Tibial nerve (tissue), 4 donors: ENCODE measurements around the gene FMOD. TPM values are rescaled to one million over a fixed set of nuclear protein-coding genes. Genes with fewer than 3 reads are reported as not detected.

Experiments
- DNase-seq, 2 donors: peaks; one replicate each; pipeline ENCODE4 v3.0.0-alpha.2; 2019; ENCODE audit warnings: low spot score in 2 of 2
- H3K27ac ChIP-seq, 4 donors: fragments of 200-600 bp; sonication (generic) in 3 of 4; one replicate each; pipeline ENCODE4 v1.5.1; 2017 to 2019; ENCODE audit warnings: mild to moderate bottlenecking in 1 of 4
- H3K27me3 ChIP-seq, 2 donors: fragments of 200-600 bp; sonication (generic) in 1 of 2; one replicate each; pipeline versions ENCODE4 v1.5.1 to v1.6.0; 2017 to 2019
- H3K36me3 ChIP-seq, 3 donors: fragments of 200-600 bp; sonication (generic); one replicate each; pipeline ENCODE4 v1.5.1; 2018 to 2019
- H3K4me1 ChIP-seq, 4 donors: fragments of 200-600 bp; sonication (generic) in 3 of 4; one replicate each; pipeline ENCODE4 v1.5.1; 2017 to 2019
- H3K4me3 ChIP-seq, 4 donors: fragments of 200-600 bp; sonication (generic) in 3 of 4; one replicate each; pipeline ENCODE4 v1.5.1; 2017 to 2019; ENCODE audit warnings: mild to moderate bottlenecking in 1 of 4, moderate library complexity in 1 of 4
- H3K9me3 ChIP-seq, 4 donors: fragments of 200-600 bp; sonication (generic) in 3 of 4; one replicate each; pipeline ENCODE4 v1.5.1; 2017 to 2019
- CTCF ChIP-seq, 5 experiments: fragments of 200-600 bp in 3 of 5; fragments of 450-650 bp in 2 of 5; sonication (generic) in 3 of 5; IDR thresholded peaks; one replicate each; pipeline ENCODE4 v1.5.1; 2016 to 2019; ENCODE audit warnings: antibody characterized with exemption in 5 of 5, mild to moderate bottlenecking in 3 of 5, moderate library complexity in 2 of 5
- EP300 ChIP-seq, 2 donors: sonication (generic); formaldehyde crosslinking; IDR thresholded peaks; one replicate each; pipeline ENCODE4 v1.6.1; 2017; ENCODE audit warnings: antibody characterized with exemption in 2 of 2, mild to moderate bottlenecking in 1 of 2
- POLR2A ChIP-seq, 2 donors: fragments of 450-650 bp; IDR thresholded peaks; one replicate each; pipeline ENCODE4 v1.6.1; 2017; ENCODE audit warnings: antibody characterized with exemption in 2 of 2, mild to moderate bottlenecking in 2 of 2, moderate library complexity in 2 of 2
- WGBS, 2 donors: methylation state at CpG; one replicate each; pipeline ENCODE4 v1.1.5; 2018; 5-methylcytosine and 5-hydroxymethylcytosine counted together
- total RNA-seq, 4 donors: library from RNA; depleted of rRNA; stranded (reverse); fragments of >200 nt; gene quantifications; one replicate each; pipeline ENCODE4 v1.1.0, GENCODE V29; 2016

FMOD gene
- total RNA-seq, 4 donors from 2014 or later: 73.9 to 203 (median 102) TPM

GRCh38 chr1:203382026-203382425, 31.1 kb upstream of the FMOD start:
- H3K27ac ChIP-seq: no peak overlapping the region
- no peaks in the 10 kb centered on the region for H3K36me3 ChIP-seq
- no peak overlapping the region for H3K4me3 ChIP-seq
- DNase-seq: no peak
- 67 to 68% methylated on average over 1 of the region's 1 CpG for WGBS, 2 donors
- no peaks in the 10 kb centered on the region for H3K27me3 ChIP-seq
- peaks cover 0 to 37% (median 12%) of the 10 kb centered on the region in 4 donors for H3K4me1 ChIP-seq
- no peaks in the 10 kb centered on the region for H3K9me3 ChIP-seq
- no peak for TF ChIP-seq EP300 (IDR thresholded peaks at IDR 0.05)
- no peak for TF ChIP-seq CTCF (IDR thresholded peaks at IDR 0.05)
- TF ChIP-seq POLR2A (IDR thresholded peaks at IDR 0.05): no peak

DNA sequence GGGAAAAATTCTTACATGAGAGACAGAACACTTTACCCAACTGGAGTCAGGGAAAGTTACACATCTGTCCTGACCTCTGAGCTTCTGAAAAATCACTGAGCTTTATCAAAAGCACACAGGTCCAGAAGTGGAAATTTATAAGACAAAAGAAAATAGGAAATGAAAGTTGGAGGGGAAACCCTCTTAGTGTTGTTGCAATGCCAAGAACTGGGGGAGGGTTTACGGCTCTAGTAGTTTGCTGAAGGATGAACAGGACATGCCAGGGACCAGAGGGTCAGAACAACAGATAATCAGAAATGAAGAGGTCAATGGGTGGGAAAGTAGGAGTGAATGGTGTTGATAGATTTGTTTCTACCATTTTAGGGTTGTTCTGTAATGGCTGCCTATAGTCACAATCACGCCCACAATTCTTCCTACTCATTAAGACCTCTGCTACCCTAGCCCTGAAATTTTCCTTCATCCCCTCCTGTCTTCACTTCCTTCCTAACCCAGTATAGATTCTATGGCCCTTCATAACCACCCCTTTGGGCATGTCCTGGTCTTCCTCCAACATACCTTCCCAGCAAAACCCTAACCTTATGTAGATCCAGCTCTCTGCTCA, 30.3 kb upstream of the FMOD start:
- H3K4me3 ChIP-seq: no peak overlapping the region
- no peaks in the 10 kb centered on the region for H3K9me3 ChIP-seq
- H3K36me3 ChIP-seq: no peaks in the 10 kb centered on the region
- TF ChIP-seq POLR2A (IDR thresholded peaks at IDR 0.05) (no peak), CTCF (IDR thresholded peaks at IDR 0.05) (no peak), EP300 (IDR thresholded peaks at IDR 0.05) (peak in 1 of 2 donors; percentile 14)
- no peaks in the 10 kb centered on the region for H3K27me3 ChIP-seq
- DNase-seq: no peak
- H3K27ac ChIP-seq: no peak overlapping the region
- 57 to 58% methylated on average over 2 of the region's 2 CpGs for WGBS, 2 donors
- peaks cover 0 to 37% (median 12%) of the 10 kb centered on the region in 4 donors for H3K4me1 ChIP-seq

GRCh38 chr1:203380420-203381150, 29.7 kb upstream of the FMOD start:
- no peak overlapping the region for H3K4me3 ChIP-seq
- no peaks in the 10 kb centered on the region for H3K36me3 ChIP-seq
- DNase-seq: no peak
- H3K4me1 ChIP-seq: peaks cover 0 to 37% (median 12%) of the 10 kb centered on the region in 4 donors
- H3K27me3 ChIP-seq: no peaks in the 10 kb centered on the region
- no peak overlapping the region for H3K27ac ChIP-seq
- no peaks in the 10 kb centered on the region for H3K9me3 ChIP-seq
- 77 to 80% methylated on average over 4 of the region's 4 CpGs for WGBS, 2 donors
- no peak for TF ChIP-seq EP300 (IDR thresholded peaks at IDR 0.05)
- no peak for TF ChIP-seq CTCF (IDR thresholded peaks at IDR 0.05)
- no peak for TF ChIP-seq POLR2A (IDR thresholded peaks at IDR 0.05)

DNA sequence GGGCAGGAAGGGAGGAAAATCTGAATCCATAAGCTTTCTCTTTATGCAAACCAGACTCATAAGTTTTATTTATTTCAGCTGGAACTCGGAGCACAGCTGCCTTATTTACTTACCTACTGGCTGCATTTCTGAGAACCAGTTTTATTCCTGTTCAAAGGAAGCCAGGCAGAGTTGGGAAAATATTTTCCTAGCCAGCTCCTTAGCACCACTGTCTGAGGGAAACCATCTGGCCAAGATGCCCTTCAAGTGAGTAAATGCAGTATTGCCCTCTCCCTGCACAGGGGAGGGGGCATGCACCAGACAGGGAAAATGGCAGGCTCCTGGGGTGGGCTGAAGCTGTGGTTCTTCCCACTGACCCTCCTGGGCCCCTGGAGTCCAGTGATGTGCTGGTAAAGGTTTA, 28.9 kb upstream of the FMOD start:
- H3K27me3 ChIP-seq: no peaks in the 10 kb centered on the region
- TF ChIP-seq POLR2A (IDR thresholded peaks at IDR 0.05) (no peak), EP300 (IDR thresholded peaks at IDR 0.05) (no peak), CTCF (IDR thresholded peaks at IDR 0.05) (no peak)
- no peaks in the 10 kb centered on the region for H3K9me3 ChIP-seq
- no peak overlapping the region for H3K4me3 ChIP-seq
- H3K36me3 ChIP-seq: no peaks in the 10 kb centered on the region
- H3K27ac ChIP-seq: no peak overlapping the region
- no peak for DNase-seq
- H3K4me1 ChIP-seq: peaks cover 0 to 40% (median 12%) of the 10 kb centered on the region in 4 donors
- 38 to 58% methylated on average over 1 of the region's 1 CpG for WGBS, 2 donors

DNA sequence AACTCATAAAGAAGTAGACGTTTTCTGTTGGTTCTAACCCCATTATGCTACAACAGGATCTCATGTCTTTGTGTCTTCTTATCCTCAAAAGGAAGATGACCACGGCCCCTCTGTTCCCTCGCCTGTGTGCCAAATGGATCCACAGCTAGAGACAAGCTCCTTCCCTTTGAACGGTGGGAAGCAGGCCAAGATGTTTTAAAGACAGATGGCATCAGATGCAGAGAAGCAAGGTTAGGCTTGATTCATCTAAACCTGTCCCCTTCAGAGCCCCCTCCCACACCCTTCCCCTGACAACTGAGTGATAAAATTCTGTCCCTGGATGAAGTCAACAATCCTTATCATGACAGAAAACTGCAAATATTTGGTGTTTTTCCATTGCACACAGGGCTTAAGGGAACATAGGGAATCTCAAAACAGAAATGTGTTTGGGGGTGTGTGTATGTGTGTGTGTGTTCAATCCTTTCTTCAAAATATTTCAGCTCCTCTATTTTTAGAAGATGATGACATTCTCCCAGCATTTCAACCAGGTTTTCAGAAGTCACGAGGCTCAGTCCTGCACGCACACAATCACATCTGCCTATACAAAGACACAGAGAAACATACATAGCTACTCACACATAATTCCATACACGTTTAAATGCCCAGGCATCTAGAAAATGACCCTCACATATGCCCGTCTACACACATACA, 27.8 kb upstream of the FMOD start:
- no peaks in the 10 kb centered on the region for H3K36me3 ChIP-seq
- DNase-seq: no peak
- H3K27ac ChIP-seq: no peak overlapping the region
- H3K4me1 ChIP-seq: peaks cover 0 to 51% (median 14%) of the 10 kb centered on the region in 4 donors
- TF ChIP-seq POLR2A (IDR thresholded peaks at IDR 0.05) (no peak), CTCF (IDR thresholded peaks at IDR 0.05) (no peak), EP300 (IDR thresholded peaks at IDR 0.05) (no peak)
- H3K4me3 ChIP-seq: no peak overlapping the region
- no peaks in the 10 kb centered on the region for H3K9me3 ChIP-seq
- 59 to 71% methylated on average over 8 of the region's 8 CpGs for WGBS, 2 donors
- H3K27me3 ChIP-seq: no peaks in the 10 kb centered on the region
